HEK293 (cell line): ENCODE results near the gene FHIT.

Source experiments
- CTCF ChIA-PET: fragments of 350-600 bp; formaldehyde crosslinking; extraction: SDS; loops from one replicate; lab custom pipeline; 2021; ENCODE audit warnings: antibody characterized with exemption; lab: Yijun Ruan, JAX
- POLR2A ChIA-PET: fragments of 300-600 bp; formaldehyde crosslinking; extraction: SDS; loops from one replicate; lab custom pipeline; 2020; ENCODE audit warnings: antibody characterized with exemption, inconsistent platforms; lab: Yijun Ruan, JAX
- H3K27ac ChIP-seq: fragments of 200-500 bp; sonication (Bioruptor generic); 2 replicates; pipeline ENCODE4 v1.5.1; 2014; ENCODE audit warnings: low read depth, low read length, control low read depth, inconsistent platforms; ENCODE audit errors: extremely low read depth
- H3K36me3 ChIP-seq, 2 experiments: fragments of 200-500 bp in 1 of 2; sonication (Bioruptor generic) in 1 of 2; 1 replicate in 1 of 2; 2 replicates in 1 of 2; pipeline ENCODE4 v1.5.1; 2014 to 2017; ENCODE audit warnings: inconsistent platforms in 2 of 2, low read length in 2 of 2; ENCODE audit not compliant: control insufficient read depth in 2 of 2, insufficient read depth in 1 of 2
- H3K4me1 ChIP-seq: fragments of 200-500 bp; sonication (Bioruptor generic); 2 replicates; pipeline ENCODE4 v1.5.1; 2014; ENCODE audit warnings: mild to moderate bottlenecking, low read length, inconsistent platforms; ENCODE audit not compliant: control insufficient read depth, insufficient read depth
- H3K4me3 ChIP-seq: 2 replicates; pipeline ENCODE4 v1.5.1; 2011; ENCODE audit warnings: low read depth, mild to moderate bottlenecking, control low read depth, low read length, moderate library complexity
- H3K9me3 ChIP-seq: fragments of 200-500 bp; sonication (Bioruptor generic); 2 replicates; pipeline ENCODE4 v1.5.1; 2014; ENCODE audit warnings: low read depth, low read length, inconsistent platforms; ENCODE audit not compliant: control insufficient read depth, insufficient read depth
- EGR2 ChIP-seq: fragments of 450-650 bp; formaldehyde crosslinking; IDR thresholded peaks from 2 replicates; pipeline ENCODE4 v1.5.1; 2016; ENCODE audit warnings: low read depth, missing biosample characterization, missing genetic modification characterization
- GFI1B ChIP-seq: fragments of 450-650 bp; formaldehyde crosslinking; IDR thresholded peaks from 2 replicates; pipeline ENCODE4 v1.5.1; 2016; ENCODE audit warnings: missing biosample characterization, missing genetic modification characterization
- HOXD13 ChIP-seq: sonication (generic); formaldehyde crosslinking; IDR thresholded peaks from 2 replicates; pipeline ENCODE4 v1.8.0; 2022; ENCODE audit warnings: missing genetic modification reagents, borderline replicate concordance
- INSM2 ChIP-seq: fragments of 450-650 bp; formaldehyde crosslinking; IDR thresholded peaks from 2 replicates; pipeline ENCODE4 v1.5.1; 2016; ENCODE audit warnings: missing biosample characterization, missing genetic modification characterization
- OSR2 ChIP-seq: fragments of 450-650 bp; formaldehyde crosslinking; IDR thresholded peaks from 2 replicates; pipeline ENCODE4 v1.5.1; 2016; ENCODE audit warnings: missing biosample characterization, missing genetic modification characterization
- PRDM1 ChIP-seq: fragments of 450-650 bp; formaldehyde crosslinking; IDR thresholded peaks from 2 replicates; pipeline ENCODE4; 2016; ENCODE audit warnings: missing biosample characterization, missing genetic modification characterization
- SP3 ChIP-seq: fragments of 450-650 bp; formaldehyde crosslinking; IDR thresholded peaks from 2 replicates; pipeline ENCODE4 v1.5.1; 2016; ENCODE audit warnings: missing biosample characterization, missing genetic modification characterization
- TCF7L2 ChIP-seq: IDR thresholded peaks from 2 replicates; pipeline ENCODE4 v1.6.1; 2011; ENCODE audit warnings: low read depth, mild to moderate bottlenecking, inconsistent platforms, low read length, moderate library complexity, borderline replicate concordance
- TRIM28 ChIP-seq: IDR thresholded peaks from 2 replicates; pipeline ENCODE4 v1.6.1; 2011; ENCODE audit warnings: low read length, control low read depth, borderline replicate concordance
- ZBTB44 ChIP-seq: fragments of 450-650 bp; IDR thresholded peaks from 2 replicates; pipeline ENCODE4 v1.5.1; 2018; ENCODE audit warnings: missing biosample characterization, mild to moderate bottlenecking, missing genetic modification characterization
- ZBTB6 ChIP-seq: fragments of 450-650 bp; formaldehyde crosslinking; IDR thresholded peaks from 2 replicates; pipeline ENCODE4 v1.5.1; 2017; ENCODE audit warnings: missing biosample characterization, missing genetic modification characterization
- ZNF138 ChIP-seq: fragments of 450-650 bp; formaldehyde crosslinking; IDR thresholded peaks from 2 replicates; pipeline ENCODE4 v1.5.1; 2016; ENCODE audit warnings: missing biosample characterization, missing genetic modification characterization, borderline replicate concordance
- ZNF404 ChIP-seq: fragments of 450-650 bp; formaldehyde crosslinking; IDR thresholded peaks from 2 replicates; pipeline ENCODE4 v1.5.1; 2017; ENCODE audit warnings: missing biosample characterization, missing genetic modification characterization
- ZNF433 ChIP-seq: fragments of 450-650 bp; formaldehyde crosslinking; IDR thresholded peaks from 2 replicates; pipeline ENCODE4 v1.5.1; 2016; ENCODE audit warnings: missing biosample characterization, missing genetic modification characterization, low read depth
- ZNF449 ChIP-seq: fragments of 450-650 bp; formaldehyde crosslinking; IDR thresholded peaks from 2 replicates; pipeline ENCODE4 v1.5.1; 2017; ENCODE audit warnings: missing biosample characterization, mild to moderate bottlenecking, missing genetic modification characterization, moderate library complexity
- ZNF501 ChIP-seq: fragments of 450-650 bp; formaldehyde crosslinking; IDR thresholded peaks from 2 replicates; pipeline ENCODE4 v1.5.1; 2016; ENCODE audit warnings: missing biosample characterization, missing genetic modification characterization
- ZNF544 ChIP-seq: fragments of 450-650 bp; formaldehyde crosslinking; IDR thresholded peaks from 2 replicates; pipeline ENCODE4 v1.5.0; 2017; ENCODE audit warnings: missing biosample characterization, missing genetic modification characterization
- ZNF548 ChIP-seq: fragments of 450-650 bp; formaldehyde crosslinking; IDR thresholded peaks from 2 replicates; pipeline ENCODE4 v1.5.1; 2016; ENCODE audit warnings: missing biosample characterization, missing genetic modification characterization
- ZNF555 ChIP-seq: fragments of 450-650 bp; formaldehyde crosslinking; conservative IDR thresholded peaks from 2 replicates; pipeline ENCODE4 v1.5.1; 2017; ENCODE audit warnings: missing biosample characterization, mild to moderate bottlenecking, missing genetic modification characterization, inconsistent platforms
- ZNF580 ChIP-seq: fragments of 450-650 bp; formaldehyde crosslinking; IDR thresholded peaks from 2 replicates; pipeline ENCODE4 v1.5.1; 2016; ENCODE audit warnings: missing biosample characterization, missing genetic modification characterization
- ZNF624 ChIP-seq: fragments of 450-650 bp; formaldehyde crosslinking; IDR thresholded peaks from 2 replicates; pipeline ENCODE4 v1.5.1; 2017; ENCODE audit warnings: missing biosample characterization, missing genetic modification characterization
- ZNF626 ChIP-seq: fragments of 450-650 bp; sonication (Bioruptor Pico); formaldehyde crosslinking; IDR thresholded peaks from 2 replicates; pipeline ENCODE4 v1.5.1; 2018; ENCODE audit warnings: missing biosample characterization, missing genetic modification characterization, inconsistent platforms
- ZNF704 ChIP-seq: fragments of 450-650 bp; formaldehyde crosslinking; IDR thresholded peaks from 2 replicates; pipeline ENCODE4 v1.5.1; 2016; ENCODE audit warnings: missing biosample characterization, missing genetic modification characterization
- ZNF747 ChIP-seq: fragments of 450-650 bp; formaldehyde crosslinking; IDR thresholded peaks from 2 replicates; pipeline ENCODE4 v1.5.1; 2016; ENCODE audit warnings: missing biosample characterization, missing genetic modification characterization
- ZNF791 ChIP-seq: fragments of 450-650 bp; formaldehyde crosslinking; IDR thresholded peaks from 2 replicates; pipeline ENCODE4 v1.5.1; 2016; ENCODE audit warnings: missing biosample characterization, missing genetic modification characterization
- ZNF837 ChIP-seq: fragments of 450-650 bp; formaldehyde crosslinking; IDR thresholded peaks from 2 replicates; pipeline ENCODE4 v1.5.1; 2016; ENCODE audit warnings: missing biosample characterization, missing genetic modification characterization
- ZSCAN16 ChIP-seq: fragments of 450-650 bp; formaldehyde crosslinking; IDR thresholded peaks from 2 replicates; pipeline ENCODE4 v1.5.1; 2016; ENCODE audit warnings: missing biosample characterization, missing genetic modification characterization

The FHIT gene

GRCh38 chr3:60036803-60037202 lies 1214.4 kb downstream of the FHIT start:
- Histone ChIP-seq H3K4me1 (no peaks in the 10 kb centered on the region), H3K27ac (no peak overlapping the region), H3K9me3 (no peaks in the 10 kb centered on the region), H3K4me3 (no peak overlapping the region), H3K36me3 (no peaks in the 10 kb centered on the region)
- TF ChIP-seq TRIM28 (no peak), ZNF449 (tag by site-specific recombination) (no peak), ZNF501 (no peak), SP3 (tag by site-specific recombination) (no peak), ZBTB44 (tag by site-specific recombination) (no peak), ZNF626 (tag by site-specific recombination) (no peak), HOXD13 (no peak), ZNF138 (tag by site-specific recombination) (no peak), ZNF433 (tag by site-specific recombination) (no peak), ZBTB6 (tag by site-specific recombination) (no peak)
- ChIA-PET CTCF (no interaction called here), POLR2A (no interaction called here)

- TF ChIP-seq EGR2 (tag by site-specific recombination) (no peak), PRDM1 (tag by site-specific recombination) (no peak), ZNF555 (tag by site-specific recombination) (no peak), GFI1B (tag by site-specific recombination) (no peak)
- no peaks in the 10 kb centered on the region for H3K9me3 ChIP-seq
- ChIA-PET CTCF (no interaction called here), POLR2A (no interaction called here)
- H3K36me3 ChIP-seq = no peaks in the 10 kb centered on the region
- no peaks in the 10 kb centered on the region for H3K4me1 ChIP-seq
- H3K27ac ChIP-seq = no peak overlapping the region
- no peak overlapping the region for H3K4me3 ChIP-seq
Observed at GRCh38 chr3:60033901-60034453, 1217.3 kb downstream of the FHIT start.

- Histone ChIP-seq H3K27ac (no peak overlapping the region), H3K36me3 (no peaks in the 10 kb centered on the region), H3K4me1 (no peaks in the 10 kb centered on the region), H3K9me3 (no peaks in the 10 kb centered on the region), H3K4me3 (no peak overlapping the region)
- ChIA-PET CTCF (no interaction called here), POLR2A (no interaction called here)
- TF ChIP-seq ZNF548 (tag by site-specific recombination) (no peak), ZNF624 (tag by site-specific recombination) (no peak), INSM2 (tag by site-specific recombination) (no peak), ZNF704 (tag by site-specific recombination) (no peak), ZNF580 (no peak), ZNF404 (tag by site-specific recombination) (no peak), ZNF544 (no peak), ZNF791 (tag by site-specific recombination) (no peak), OSR2 (tag by site-specific recombination) (no peak), TCF7L2 (no peak), ZNF747 (tag by site-specific recombination) (no peak), ZNF837 (no peak), ZSCAN16 (tag by site-specific recombination) (no peak)
Observed at GRCh38 chr3:60030982-60031381, 1220.3 kb downstream of the FHIT start.
